GM12865 (cell line): Measurements from ENCODE around the gene AK8.

Experiments used
- DNase-seq: peaks from one replicate; pipeline ENCODE4 v3.0.0; 2010; ENCODE audit warnings: low read depth
- H3K4me3 ChIP-seq: 2 replicates; pipeline ENCODE4 v1.5.1; 2011; ENCODE audit warnings: mild to moderate bottlenecking, low read depth, low read length, control low read depth
- CTCF ChIP-seq: IDR thresholded peaks from 2 replicates; pipeline ENCODE4 v1.5.1; 2011; ENCODE audit warnings: low read length, control low read depth, low read depth, inconsistent platforms; ENCODE audit not compliant: insufficient read depth; ENCODE audit errors: missing control alignments

Gene AK8

GRCh38 chr9:132896906-132897305 is 18.8 kb upstream of the AK8 start:
- H3K4me3 ChIP-seq = no peak overlapping the region
- TF ChIP-seq CTCF = no peak
- no peak for DNase-seq

- DNase-seq = no peak
- TF ChIP-seq CTCF = no peak
- H3K4me3 ChIP-seq = no peak overlapping the region
Observed at GRCh38 chr9:132896264-132896663, 18.2 kb upstream of the AK8 start.

GRCh38 chr9:132894862-132895835 is 17.1 kb upstream of the AK8 start:
- no peak for DNase-seq
- H3K4me3 ChIP-seq = no peak overlapping the region
- TF ChIP-seq CTCF = no peak

- no peak for DNase-seq
- TF ChIP-seq CTCF = no peak
- H3K4me3 ChIP-seq = no peak overlapping the region
Observed at GRCh38 chr9:132894346-132894745, 16.3 kb upstream of the AK8 start.

- DNase-seq = no peak
- TF ChIP-seq CTCF = no peak
- H3K4me3 ChIP-seq = no peak overlapping the region
Observed at GRCh38 chr9:132892400-132892799, 14.3 kb upstream of the AK8 start.

- TF ChIP-seq CTCF = no peak
- no peak for DNase-seq
Observed at GRCh38 chr9:132888151-132888550, 10.1 kb upstream of the AK8 start.

More at GRCh38 chr9:132888151-132888550, 10.1 kb upstream of the AK8 start:
- no peak overlapping the region for H3K4me3 ChIP-seq
